Bone marrow (tissue), 2 donors: Measurements from ENCODE around the gene ALDH3B1.
"Not testable (repeated sequence)": the region's sequence is repeated elsewhere in the genome, so short reads cannot be mapped to it uniquely, and the experiment has no call there.

ENCODE experiments used
- DNase-seq, 2 donors: peaks; one replicate each; lab custom pipeline; 2025; lab: John Stamatoyannopoulos, UW

Gene ALDH3B1, protein sequence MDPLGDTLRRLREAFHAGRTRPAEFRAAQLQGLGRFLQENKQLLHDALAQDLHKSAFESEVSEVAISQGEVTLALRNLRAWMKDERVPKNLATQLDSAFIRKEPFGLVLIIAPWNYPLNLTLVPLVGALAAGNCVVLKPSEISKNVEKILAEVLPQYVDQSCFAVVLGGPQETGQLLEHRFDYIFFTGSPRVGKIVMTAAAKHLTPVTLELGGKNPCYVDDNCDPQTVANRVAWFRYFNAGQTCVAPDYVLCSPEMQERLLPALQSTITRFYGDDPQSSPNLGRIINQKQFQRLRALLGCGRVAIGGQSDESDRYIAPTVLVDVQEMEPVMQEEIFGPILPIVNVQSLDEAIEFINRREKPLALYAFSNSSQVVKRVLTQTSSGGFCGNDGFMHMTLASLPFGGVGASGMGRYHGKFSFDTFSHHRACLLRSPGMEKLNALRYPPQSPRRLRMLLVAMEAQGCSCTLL

DNA sequence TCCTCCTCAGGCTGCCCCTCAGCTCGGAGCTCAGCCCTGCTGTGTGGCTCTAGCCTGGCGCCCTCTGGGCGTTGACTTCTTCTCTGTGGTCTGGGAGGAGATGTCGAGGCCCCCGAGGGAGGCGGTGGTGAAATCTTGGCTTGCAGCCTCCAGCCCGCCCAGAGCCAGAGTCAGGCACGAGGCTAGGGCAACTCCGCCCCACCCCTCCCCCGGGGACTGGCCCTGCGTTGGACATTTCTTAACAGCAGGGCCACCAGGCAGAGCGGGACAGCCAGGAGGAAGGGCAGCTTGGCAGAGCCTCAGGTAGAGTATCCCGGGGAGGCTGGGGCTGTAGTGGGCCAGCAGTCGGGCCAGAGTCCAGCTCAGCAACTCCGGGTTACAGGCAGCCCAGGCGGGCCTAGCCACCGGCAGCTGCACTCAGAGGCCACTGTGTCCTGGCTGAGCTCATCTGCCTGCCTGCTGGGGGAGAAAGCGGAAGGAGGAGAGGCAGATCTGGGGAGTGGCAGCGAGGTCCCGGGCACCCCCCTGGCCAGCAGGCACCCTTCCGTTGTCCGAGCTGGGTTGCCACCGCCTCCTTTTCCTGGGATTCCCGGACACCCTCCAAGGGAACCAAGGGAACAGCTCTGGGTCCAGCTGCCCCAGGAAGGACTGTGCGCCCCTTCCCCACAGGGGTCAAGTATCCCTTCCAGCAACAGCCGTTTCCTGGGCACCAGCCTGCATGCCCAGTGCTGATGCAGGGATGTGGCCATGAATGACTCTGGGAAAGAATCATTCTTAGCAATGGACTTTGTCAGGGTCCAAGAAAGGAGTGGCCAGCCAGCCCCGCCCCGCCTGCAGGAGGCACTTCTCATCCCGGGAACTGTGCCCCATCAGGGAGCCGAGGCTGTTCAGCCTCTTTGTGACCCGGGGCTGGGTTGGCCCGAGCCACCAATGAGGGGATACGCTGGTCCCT, at the start of gene ALDH3B1:
ALDH3B1 (plus strand) TSS at position 238 of the 952 bp plus-strand sequence. CDS start 4,971 bp downstream, outside the sequence.
- DNase-seq = peak; percentile 43 to 76

DNA sequence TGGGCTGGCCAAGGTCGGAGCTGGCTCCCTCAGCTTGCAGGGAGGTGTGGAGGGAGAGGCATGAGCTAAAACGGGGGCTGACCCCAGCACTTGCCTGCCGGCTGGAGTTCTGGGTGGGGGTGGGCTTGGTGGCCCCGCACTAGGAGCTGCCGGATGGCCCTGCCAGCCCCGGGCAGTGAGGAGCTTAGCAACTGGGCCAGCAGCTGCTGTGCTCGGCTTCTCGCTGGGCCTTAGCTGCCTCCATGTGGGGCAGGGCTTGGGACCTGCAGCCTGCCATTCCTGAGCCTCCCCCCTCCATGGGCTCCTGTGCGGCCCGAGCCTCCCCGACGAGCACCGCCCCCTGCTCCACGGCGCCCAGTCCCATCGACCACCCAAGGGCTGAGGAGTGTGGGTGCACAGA, 46.9 kb upstream of the ALDH3B1 start:
- not testable (repeated sequence) for DNase-seq

DNA sequence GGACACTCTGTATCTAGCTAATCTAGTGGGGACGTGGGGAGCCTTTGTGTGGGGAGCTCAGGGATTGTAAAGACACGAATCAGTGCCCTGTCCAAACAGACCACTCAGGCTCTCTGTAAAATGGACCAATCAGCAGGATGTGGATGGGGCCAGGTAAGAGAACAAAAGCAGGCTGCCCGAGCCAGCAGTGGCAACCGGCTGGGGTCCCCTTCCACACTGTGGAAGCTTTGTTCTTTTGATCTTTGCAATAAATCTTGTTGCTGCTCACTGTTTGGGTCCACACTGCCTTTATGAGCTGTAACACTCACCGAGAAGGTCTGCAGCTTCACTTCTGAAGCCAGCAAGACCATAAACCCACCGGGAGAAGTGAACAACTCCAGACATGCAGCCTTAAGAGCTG, 46.2 kb upstream of the ALDH3B1 start:
- not testable (repeated sequence) for DNase-seq

DNA sequence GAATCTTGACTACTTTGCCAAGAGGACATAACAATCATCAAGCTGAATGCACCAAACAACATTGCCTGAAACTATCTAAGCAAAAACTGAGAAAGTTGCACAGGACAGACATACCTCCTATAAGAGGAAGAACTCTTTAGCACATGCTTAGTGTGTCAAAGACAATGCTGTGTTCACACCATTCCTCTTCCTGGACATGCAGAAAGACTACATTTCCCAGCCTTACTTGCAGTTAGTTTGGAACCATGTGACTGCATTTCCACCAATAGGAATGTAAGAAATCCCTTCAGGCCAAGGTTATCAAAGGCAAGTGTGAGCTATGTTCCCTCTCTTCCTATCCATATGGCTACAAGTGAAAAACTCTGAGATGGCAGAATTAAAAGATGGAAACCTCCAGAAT, 45.4 kb upstream of the ALDH3B1 start:
- not testable (repeated sequence) for DNase-seq

DNA sequence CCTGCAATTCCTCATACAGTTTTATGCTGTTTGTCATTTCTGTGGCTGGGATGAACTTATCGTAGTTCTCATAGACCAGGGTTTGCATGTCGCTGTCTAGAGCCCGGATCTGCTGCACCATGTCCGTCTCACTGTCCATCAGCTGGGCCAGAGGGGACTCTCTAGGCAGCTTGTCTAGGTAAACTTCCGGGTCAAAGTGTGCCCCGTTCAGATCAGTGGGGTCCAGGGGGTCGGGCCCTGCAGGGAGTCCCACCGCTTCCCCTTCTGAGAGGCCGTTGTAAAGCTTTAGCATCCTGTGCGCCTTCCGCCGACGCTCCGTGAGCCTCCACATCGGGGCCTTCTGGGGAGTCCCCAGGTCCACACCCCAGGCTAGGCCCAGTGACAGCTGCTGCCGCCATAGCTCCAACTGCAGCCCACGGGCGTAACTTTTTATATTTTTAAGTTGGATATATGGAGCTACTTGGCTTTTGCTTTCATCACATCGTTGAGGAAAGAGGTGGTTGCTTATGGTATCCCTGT, 44.2 kb upstream of the ALDH3B1 start:
- not testable (repeated sequence) for DNase-seq

DNA sequence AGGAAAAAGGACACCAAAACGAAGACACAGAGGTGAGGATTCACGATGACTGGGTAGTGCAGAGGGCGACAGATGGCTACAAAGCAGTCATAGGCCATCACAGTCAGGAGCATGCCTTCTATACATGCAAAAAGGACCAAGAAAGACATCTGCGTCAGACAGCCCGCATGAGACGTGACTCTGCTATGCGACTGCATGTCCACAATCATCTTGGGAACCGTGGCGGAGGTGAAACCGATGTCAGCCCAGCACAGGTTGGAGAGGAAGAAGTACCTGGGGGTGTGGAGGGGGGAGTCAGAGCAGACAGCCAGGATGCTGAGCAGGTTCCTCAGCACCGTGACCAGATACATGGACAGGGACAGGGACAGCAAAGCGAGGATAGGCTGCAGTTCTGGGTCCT, 35.4 kb upstream of the ALDH3B1 start:
- not testable (repeated sequence) for DNase-seq

DNA sequence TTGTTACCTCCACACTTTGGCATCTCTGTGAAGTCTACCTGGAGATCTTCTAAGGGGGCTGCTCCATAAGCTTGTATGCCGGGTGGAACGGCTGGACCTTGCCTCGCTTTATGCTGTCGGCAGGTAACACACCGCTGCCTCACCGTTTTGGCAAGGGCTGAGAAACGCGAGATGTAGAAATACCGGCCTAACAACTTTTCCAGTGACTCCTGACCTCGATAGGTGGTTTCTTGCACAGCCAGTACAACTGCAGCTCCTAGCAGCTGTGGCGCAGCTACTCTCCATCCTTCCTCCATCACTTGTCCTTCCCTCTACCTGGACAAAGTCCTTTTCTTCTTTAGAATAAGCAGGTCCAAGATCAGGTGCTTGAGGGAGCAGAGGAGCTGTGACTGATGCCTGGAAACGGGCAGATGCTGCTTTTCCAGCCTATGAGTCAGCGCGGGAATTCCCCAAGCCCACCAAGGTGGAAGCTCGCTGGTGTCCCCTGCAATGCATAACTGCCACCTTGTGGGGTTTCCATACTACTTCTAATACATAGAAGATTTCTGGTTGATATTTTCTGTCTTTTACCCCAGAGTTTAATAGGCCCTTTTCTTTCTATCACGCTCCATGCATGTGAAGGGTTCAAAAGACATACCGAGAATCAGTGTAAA, 31.2 kb upstream of the ALDH3B1 start:
- not testable (repeated sequence) for DNase-seq

DNA sequence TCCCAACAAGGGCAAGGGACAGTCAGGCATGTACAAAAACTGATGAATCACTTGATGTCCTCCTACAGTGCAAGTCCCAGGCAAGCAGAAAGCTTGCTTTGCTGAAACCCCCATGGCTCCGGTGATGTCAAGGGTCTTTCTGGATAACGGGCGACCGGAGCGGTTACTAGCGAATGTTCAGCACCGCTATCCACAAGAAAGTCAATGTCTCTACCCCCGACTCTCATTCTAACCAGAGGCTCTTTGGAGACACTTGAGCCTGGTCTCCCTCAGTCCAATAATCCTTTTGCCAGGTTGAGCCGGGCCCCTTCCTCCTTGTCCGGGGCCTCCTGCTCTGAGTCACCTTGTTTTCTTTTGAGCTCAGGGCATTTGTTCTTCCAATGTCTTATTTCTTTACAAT, 28.9 kb upstream of the ALDH3B1 start:
- not testable (repeated sequence) for DNase-seq

DNA sequence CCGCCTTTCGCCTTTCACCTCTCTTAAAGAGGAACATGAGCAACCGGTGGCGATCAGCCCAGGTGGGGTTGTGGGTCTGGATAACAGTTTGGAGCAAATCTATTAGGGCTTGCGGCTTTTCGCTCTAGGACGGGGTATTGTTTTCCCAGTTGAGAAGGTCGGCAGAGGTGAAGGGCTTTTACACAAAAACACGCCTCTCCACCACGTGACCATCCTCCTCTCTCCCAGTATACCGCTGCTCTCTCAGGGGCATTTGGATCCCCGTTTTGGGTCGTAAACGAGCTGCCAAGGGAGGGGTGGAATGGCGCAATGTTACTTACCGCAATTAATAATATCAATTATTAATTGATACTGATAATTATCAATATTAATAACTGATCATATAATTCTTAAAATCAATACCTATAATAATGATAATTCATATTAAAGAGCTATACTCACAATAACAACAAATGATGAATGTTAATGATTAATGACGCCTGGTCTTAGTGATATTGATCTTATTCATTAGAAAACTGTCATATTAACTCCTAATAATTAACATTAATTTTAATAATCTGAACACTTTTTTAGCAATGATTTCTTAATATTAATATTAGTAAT, 27.8 kb upstream of the ALDH3B1 start:
- DNase-seq = not testable (repeated sequence)

DNA sequence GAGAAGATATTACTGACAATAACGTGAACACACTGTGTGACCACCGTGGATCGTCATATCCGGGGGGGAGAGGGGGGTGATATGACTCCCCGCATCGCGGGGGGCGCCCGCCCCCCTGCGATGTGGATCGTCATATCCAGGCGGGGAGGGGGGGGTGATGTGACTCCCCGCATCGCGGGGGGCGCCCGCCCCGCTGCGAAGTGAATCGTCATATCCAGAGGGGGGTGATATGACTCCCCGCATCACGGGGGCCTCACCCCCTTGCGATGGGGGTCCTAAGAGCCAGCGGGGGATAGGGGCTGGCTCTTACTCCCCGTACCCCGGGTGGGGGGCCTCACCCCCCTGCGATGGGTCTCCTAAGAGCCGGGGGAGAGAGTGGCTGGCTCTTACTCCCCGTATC, 26.2 kb upstream of the ALDH3B1 start:
- no peak for DNase-seq

DNA sequence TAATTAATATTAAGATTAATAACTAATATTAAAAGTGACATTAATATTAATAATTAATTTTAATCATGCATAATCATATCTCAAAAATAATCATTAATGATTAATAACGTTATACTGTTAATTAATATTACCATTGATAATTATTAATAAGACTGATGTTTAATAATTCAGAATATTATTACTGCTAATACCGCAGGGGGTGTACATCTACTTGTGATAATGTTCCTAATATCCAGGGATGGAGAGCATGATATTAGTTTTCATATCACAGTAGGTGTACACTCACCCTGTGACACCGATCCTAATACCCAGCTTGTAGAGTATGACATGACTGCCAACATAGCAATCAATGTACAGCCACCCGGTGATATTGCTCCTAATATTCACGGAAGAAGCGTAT, 24.8 kb upstream of the ALDH3B1 start:
- not testable (repeated sequence) for DNase-seq

DNA sequence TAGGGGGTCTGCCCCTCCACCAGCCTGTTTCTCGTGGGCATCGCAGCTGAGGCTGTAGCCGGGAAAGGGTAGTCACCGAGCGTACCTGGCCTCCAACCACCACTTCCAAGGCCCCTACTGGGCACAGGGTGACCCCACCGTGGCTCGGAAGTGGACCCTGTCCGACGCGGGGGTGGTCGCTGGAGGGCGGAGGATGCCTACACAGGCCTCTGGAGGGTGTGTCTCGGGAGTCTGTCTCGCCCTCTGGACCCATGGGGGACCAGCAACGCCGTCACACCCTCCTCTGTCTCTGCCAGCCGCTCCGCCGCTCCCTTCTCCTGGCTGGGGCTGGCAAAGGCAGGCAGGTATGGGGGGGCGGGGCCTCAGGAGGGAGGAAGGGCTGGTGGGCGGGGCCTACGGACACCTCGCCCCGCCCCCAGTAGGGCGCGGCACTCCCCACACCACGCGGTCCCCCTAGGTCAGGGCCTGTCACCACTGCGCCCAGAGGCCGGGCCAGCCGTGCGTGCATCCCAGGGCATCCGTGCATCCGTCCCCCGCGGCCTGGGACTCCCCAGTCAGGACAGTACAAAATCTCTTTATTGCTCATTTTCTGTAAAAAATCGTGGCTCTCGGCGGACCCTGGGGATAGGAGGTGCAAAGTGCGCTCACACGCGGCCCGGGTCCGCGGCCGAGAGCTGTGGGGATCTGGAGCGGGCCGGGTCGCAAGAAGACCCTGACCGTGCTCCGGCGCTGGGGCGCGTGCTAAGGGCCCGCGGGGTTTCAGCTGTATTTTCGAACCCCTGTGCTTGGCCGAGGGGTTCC, 19.4 kb upstream of the ALDH3B1 start:
- DNase-seq = not testable (repeated sequence)

DNA sequence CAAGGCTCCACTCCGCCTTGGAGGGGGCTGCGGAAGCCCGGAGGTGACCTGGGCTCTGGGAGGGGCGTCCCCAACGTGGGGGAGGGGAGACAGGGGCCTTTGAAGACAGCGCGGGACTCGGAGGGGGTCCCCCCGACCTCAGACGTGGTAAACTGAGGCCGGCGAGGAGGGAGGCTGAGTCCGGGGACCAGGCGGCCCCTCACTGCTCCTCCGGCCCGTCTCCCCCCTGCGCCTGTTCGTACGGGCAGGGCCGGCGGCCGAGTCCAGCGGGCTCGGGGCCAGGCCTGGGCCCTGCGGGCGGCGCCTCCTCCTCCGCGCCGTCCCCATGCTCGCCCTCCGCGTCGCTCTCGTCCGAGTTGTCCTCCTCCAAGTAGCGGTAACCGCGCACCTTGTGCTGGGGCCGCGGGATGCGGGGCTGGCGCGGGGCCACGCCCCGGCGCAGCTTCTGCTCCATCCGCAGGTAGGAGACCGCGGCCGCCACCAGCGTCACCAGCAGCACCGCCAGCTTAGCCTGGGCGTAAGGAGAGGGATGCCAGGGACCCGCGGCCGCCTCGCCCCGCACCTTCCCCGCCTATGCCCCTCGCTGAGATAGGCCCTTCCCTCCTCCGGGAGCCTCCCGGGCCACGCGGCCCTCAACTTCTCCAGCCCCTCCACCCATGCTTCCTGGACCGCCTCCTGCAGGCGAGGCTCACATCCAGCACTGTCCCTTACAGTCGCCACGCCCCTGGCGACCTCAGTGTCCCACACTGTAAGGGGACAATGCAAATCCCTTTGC, 18.6 kb upstream of the ALDH3B1 start:
- DNase-seq = not testable (repeated sequence)

DNA sequence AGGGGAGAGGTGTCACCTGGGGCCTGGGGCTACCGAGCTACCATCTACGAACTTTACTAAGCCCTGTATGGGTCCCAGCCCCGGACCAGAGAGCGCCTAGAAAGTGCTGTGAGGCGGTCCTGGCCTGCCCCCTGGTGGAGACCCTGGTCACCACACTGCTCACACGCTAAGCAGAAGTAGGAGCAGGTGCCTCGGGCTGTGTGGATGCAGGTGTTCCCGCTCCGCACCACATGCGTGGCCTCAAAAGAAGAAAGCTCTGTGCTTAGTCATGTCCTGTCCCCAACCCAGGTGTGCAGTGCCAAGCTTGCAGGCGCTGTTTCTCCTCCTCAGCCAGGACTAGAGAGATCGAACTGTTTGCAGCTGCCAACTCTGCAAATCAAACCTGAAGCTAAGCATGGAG, 16.3 kb upstream of the ALDH3B1 start:
- DNase-seq = peak in 1 of 2 donors; percentile 21

DNA sequence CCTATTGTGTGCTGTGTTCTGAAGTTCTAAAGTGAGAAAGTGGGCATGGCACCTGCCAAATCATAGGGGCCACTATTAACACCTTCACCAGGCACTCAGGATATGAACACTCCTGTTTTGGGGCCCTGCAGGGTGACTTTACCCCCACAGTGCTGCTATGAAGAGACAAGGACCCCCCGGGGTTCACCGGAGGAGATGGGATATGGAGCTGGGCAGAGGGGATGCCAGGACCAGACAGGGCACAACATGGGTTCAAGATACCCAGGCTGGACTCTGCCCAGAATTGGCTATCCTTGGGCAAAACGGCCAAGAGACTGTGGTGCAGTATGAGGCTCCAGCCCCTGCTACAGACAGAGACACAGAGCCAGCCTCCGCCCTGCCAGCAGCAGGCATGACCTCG, 15.7 kb upstream of the ALDH3B1 start:
- not testable (repeated sequence) for DNase-seq

DNA sequence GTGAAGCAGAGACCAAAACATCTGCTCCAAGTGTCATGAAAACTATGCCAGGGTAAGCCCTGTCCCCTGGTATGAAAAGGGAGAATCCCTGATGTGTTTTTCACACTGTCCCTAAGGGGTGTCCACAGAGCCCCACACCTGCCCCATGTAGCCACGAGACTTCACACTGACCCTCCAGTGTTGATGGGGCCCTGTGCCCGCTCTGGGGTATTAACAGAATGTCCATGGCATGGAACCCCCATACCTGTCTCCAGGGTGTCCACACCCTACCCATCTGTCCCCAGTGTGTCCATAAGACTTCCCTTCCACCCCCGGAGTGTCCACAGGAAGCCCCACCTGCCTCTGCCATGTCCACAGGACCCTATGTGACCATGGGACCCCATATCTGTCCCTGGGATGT, 15.0 kb upstream of the ALDH3B1 start:
- DNase-seq = not testable (repeated sequence)

DNA sequence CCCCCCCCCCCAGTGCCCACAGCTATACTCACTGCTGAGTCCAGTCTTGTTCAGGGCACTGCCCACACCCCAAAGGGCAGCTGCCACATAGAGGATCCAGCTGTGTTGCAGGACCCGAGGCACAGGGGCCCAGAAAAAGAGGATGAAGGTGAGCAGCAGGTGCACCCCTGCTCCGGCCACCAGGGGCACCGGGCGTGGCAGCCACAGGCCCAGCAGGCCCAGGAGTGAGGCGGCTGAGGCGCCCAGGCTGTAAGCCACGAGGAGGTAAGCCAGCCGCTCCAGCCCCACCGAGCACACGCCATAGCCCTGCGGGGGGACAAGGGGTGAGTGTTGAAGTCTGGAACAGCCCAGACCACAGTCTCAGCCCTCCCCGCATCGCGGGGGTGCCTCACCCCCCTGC, 14.5 kb upstream of the ALDH3B1 start:
- not testable (repeated sequence) for DNase-seq

DNA sequence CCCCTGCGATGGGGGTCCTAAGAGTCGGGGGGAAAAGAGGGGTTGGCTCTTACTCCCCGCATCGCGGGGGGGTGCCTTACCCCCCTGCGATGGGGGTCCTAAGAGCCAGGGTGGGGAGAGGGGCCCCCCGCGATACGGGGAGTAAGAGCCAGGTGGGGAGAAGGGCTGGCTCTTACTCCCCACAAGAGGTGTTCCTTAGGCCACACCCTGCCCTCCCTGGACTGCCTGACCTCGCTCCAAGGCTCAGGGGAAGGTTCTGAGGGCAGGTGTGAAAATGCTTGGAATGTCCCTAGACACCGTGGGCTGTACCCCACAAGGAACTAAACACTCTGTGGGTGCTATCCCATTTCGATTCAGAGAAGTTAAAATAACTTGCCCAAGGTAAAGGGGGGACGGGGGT, 14.1 kb upstream of the ALDH3B1 start:
- DNase-seq = no peak

DNA sequence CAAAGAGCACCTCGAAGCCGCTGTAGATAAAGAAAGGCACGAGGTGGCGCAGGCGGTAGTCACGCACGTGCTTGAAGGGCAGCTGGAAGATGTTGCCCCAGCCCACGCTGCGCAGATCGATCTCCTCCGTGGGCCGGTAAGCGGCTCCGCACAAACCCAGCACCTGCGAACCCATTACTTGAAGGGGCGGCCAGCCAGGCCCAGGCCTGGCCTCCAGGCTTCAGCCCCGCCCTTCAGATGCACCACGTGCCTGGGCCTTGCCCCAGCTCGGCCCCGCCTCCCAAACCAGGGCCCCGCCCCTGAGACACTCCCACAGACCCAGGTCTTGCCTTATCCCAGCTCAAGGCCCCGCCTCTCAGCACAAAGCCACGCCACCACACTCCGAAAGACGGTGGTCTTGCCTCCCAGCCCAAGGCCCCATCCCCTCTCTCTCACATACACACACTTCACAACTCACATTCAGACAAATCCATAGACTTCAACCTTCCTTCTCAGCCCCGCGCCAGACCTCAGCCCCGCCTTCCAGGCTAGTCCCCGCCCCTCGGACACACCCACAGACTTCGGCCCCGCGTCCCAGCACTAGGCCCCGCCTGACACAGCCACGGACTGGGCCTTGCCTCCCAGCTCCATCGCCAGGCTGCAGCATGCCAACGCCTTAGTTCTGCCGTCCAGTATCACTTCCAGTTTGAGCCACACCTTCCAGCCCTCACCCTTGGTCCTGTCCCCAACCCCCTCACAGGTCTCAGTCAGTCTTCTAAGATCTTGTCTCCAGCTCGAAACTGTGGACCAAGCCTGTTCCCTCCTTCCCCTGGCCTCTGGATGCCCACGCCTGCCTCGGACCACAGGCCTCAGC, 13.3 kb upstream of the ALDH3B1 start:
- peak in 1 of 2 donors; percentile 58 for DNase-seq
